ENCODE results near the gene FAHD2A.
"Not testable (repeated sequence)": the region's sequence is repeated elsewhere in the genome, so short reads cannot be mapped to it uniquely, and the experiment has no call there.

FAHD2A gene

GRCh38 chr2:95442474-95443099, 40.1 kb downstream of the FAHD2A start:
- DNase-seq, result not testable (repeated sequence)

- DNase-seq, result not testable (repeated sequence)
Measured at GRCh38 chr2:95445317-95445716, 42.8 kb downstream of the FAHD2A start.

GRCh38 chr2:95463292-95463691, 60.8 kb downstream of the FAHD2A start:
- not testable (repeated sequence) for DNase-seq
